DND-41 (cell line): ENCODE measurements around the gene TNNT2.

Experiments used
- CTCF ChIP-seq: IDR thresholded peaks from 2 replicates; pipeline ENCODE4 v1.5.1; 2012; ENCODE audit warnings: borderline replicate concordance, low read length, moderate library complexity, mild to moderate bottlenecking; ENCODE audit not compliant: poor library complexity, severe bottlenecking; ENCODE audit errors: extremely low read depth
- EZH2 ChIP-seq: IDR thresholded peaks from 3 replicates; pipeline ENCODE4 v1.6.1; 2012; ENCODE audit warnings: borderline replicate concordance, low read depth, mild to moderate bottlenecking, moderate library complexity, low read length, inconsistent platforms; ENCODE audit not compliant: severe bottlenecking

GRCh38 chr1:201399018-201399351 is 21.5 kb upstream of the TNNT2 start, which contains the start of gene LAD1:
- no peak for TF ChIP-seq CTCF
- TF ChIP-seq EZH2: no peak
